Measurements from ENCODE around the gene HYOU1.

Gene HYOU1

GRCh38 chr11:119027561-119028345 is 29.3 kb downstream of the HYOU1 start:
- H3K79me2 ChIP-seq (ENCODE audit: insufficient read depth, low read length): 0 out of 2 replicates have a peak, but pooled peaks cover 5% of the 10 kb centered on the region
- no peak overlapping the region for H3K9ac ChIP-seq (ENCODE audit: low read length)
- H3F3A ChIP-seq (ENCODE audit: insufficient read depth, low read length): no peaks in the 10 kb centered on the region
- H3K9me2 ChIP-seq (ENCODE audit: low read depth, low read length): no peaks in the 10 kb centered on the region
- peaks cover 19% of the 10 kb centered on the region for H3K4me1 ChIP-seq (ENCODE audit: insufficient read depth, low read length, severe bottlenecking)
- H4K20me1 ChIP-seq (ENCODE audit: insufficient read depth, low read length): no peaks in the 10 kb centered on the region
- H3K36me3 ChIP-seq (ENCODE audit: insufficient read depth, low read length): peaks cover 58% of the 10 kb centered on the region
- no peak overlapping the region for H3K4me3 ChIP-seq (ENCODE audit: low read depth, low read length, poor library complexity, severe bottlenecking)
- H3K9me3 ChIP-seq (ENCODE audit: low read length): no peaks in the 10 kb centered on the region
- no peak for TF ChIP-seq EZH2 (IDR thresholded peaks at IDR 0.05; ENCODE audit: borderline replicate concordance, low read length)
- TF ChIP-seq CTCF (IDR thresholded peaks at IDR 0.05; ENCODE audit: low read length): no peak
- no peak overlapping the region for H3K27ac ChIP-seq (ENCODE audit: low read depth, low read length, poor library complexity, severe bottlenecking)
- no peak overlapping the region for H2AFZ ChIP-seq (ENCODE audit: low read length)
- H3K4me2 ChIP-seq (ENCODE audit: low read length): no peak overlapping the region
- H3K27me3 ChIP-seq (ENCODE audit: insufficient read depth, low read length): no peaks in the 10 kb centered on the region

- Histone ChIP-seq H2AFZ (ENCODE audit: low read length) (no peak overlapping the region), H3K9ac (ENCODE audit: low read length) (no peak overlapping the region), H3K9me2 (ENCODE audit: low read depth, low read length) (no peaks in the 10 kb centered on the region), H3F3A (ENCODE audit: insufficient read depth, low read length) (no peaks in the 10 kb centered on the region), H4K20me1 (ENCODE audit: insufficient read depth, low read length) (no peaks in the 10 kb centered on the region), H3K4me1 (ENCODE audit: insufficient read depth, low read length, severe bottlenecking) (peaks cover 19% of the 10 kb centered on the region), H3K4me3 (ENCODE audit: low read depth, low read length, poor library complexity, severe bottlenecking) (no peak overlapping the region), H3K4me2 (ENCODE audit: low read length) (no peak overlapping the region), H3K79me2 (ENCODE audit: insufficient read depth, low read length) (0 out of 2 replicates have a peak, but pooled peaks cover 5% of the 10 kb centered on the region), H3K27me3 (ENCODE audit: insufficient read depth, low read length) (no peaks in the 10 kb centered on the region), H3K9me3 (ENCODE audit: low read length) (no peaks in the 10 kb centered on the region), H3K27ac (ENCODE audit: low read depth, low read length, poor library complexity, severe bottlenecking) (no peak overlapping the region), H3K36me3 (ENCODE audit: insufficient read depth, low read length) (peaks cover 66% of the 10 kb centered on the region)
- TF ChIP-seq CTCF (IDR thresholded peaks at IDR 0.05; ENCODE audit: low read length) (no peak), EZH2 (IDR thresholded peaks at IDR 0.05; ENCODE audit: borderline replicate concordance, low read length) (no peak)
Observed at GRCh38 chr11:119026970-119027369, 30.0 kb downstream of the HYOU1 start.

- Histone ChIP-seq H3K4me1 (ENCODE audit: insufficient read depth, low read length, severe bottlenecking) (peaks cover 19% of the 10 kb centered on the region), H3K9ac (ENCODE audit: low read length) (no peak overlapping the region), H3K27ac (ENCODE audit: low read depth, low read length, poor library complexity, severe bottlenecking) (no peak overlapping the region), H3K9me3 (ENCODE audit: low read length) (no peaks in the 10 kb centered on the region), H3K27me3 (ENCODE audit: insufficient read depth, low read length) (no peaks in the 10 kb centered on the region), H4K20me1 (ENCODE audit: insufficient read depth, low read length) (no peaks in the 10 kb centered on the region), H3K4me2 (ENCODE audit: low read length) (no peak overlapping the region), H3K79me2 (ENCODE audit: insufficient read depth, low read length) (0 out of 2 replicates have a peak, but pooled peaks cover 5% of the 10 kb centered on the region), H3K36me3 (ENCODE audit: insufficient read depth, low read length) (peaks cover 73% of the 10 kb centered on the region), H2AFZ (ENCODE audit: low read length) (no peak overlapping the region), H3F3A (ENCODE audit: insufficient read depth, low read length) (no peaks in the 10 kb centered on the region), H3K4me3 (ENCODE audit: low read depth, low read length, poor library complexity, severe bottlenecking) (no peak overlapping the region), H3K9me2 (ENCODE audit: low read depth, low read length) (no peaks in the 10 kb centered on the region)
- TF ChIP-seq CTCF (IDR thresholded peaks at IDR 0.05; ENCODE audit: low read length) (no peak), EZH2 (IDR thresholded peaks at IDR 0.05; ENCODE audit: borderline replicate concordance, low read length) (no peak)
Observed at GRCh38 chr11:119025978-119026766, 30.8 kb downstream of the HYOU1 start.

Measured in OCI-LY1 (cell line).